Fibroblast of the aortic adventitia (primary cell): Measurements from ENCODE around the gene PRSS3. TPM values are rescaled to one million over a fixed set of nuclear protein-coding genes. Genes with fewer than 3 reads are reported as not detected.
A peak's percentile ranks its signal among the peaks of the same experiment; 100 is the strongest.
"Not testable (repeated sequence)": the region's sequence is repeated elsewhere in the genome, so short reads cannot be mapped to it uniquely, and the experiment has no call there.

Source experiments
- DNase-seq: peaks from one replicate; pipeline ENCODE4 v3.0.0-alpha.2; 2010; ENCODE audit warnings: low read depth
- H3K4me3 ChIP-seq: 2 replicates; pipeline ENCODE4 v1.5.1; 2011; ENCODE audit warnings: low read depth, mild to moderate bottlenecking, control low read depth, low read length, moderate library complexity
- total RNA-seq: library from RNA; depleted of rRNA; stranded (reverse); fragments of >200 nt; gene quantifications from 2 replicates; pipeline ENCODE4 v1.2.3, GENCODE V29; 2012; ENCODE audit warnings: low replicate concordance
- TF ChIP-seq, protein P1 (sequence below): IDR thresholded peaks from 2 replicates; pipeline ENCODE4 v1.5.1; 2011; ENCODE audit warnings: mild to moderate bottlenecking, low read length, control low read depth, inconsistent platforms; ENCODE audit not compliant: insufficient read depth

PRSS3 gene
- 5.7 and 145 TPM in 2 replicates for total RNA-seq

- TF ChIP-seq, protein P1, sequence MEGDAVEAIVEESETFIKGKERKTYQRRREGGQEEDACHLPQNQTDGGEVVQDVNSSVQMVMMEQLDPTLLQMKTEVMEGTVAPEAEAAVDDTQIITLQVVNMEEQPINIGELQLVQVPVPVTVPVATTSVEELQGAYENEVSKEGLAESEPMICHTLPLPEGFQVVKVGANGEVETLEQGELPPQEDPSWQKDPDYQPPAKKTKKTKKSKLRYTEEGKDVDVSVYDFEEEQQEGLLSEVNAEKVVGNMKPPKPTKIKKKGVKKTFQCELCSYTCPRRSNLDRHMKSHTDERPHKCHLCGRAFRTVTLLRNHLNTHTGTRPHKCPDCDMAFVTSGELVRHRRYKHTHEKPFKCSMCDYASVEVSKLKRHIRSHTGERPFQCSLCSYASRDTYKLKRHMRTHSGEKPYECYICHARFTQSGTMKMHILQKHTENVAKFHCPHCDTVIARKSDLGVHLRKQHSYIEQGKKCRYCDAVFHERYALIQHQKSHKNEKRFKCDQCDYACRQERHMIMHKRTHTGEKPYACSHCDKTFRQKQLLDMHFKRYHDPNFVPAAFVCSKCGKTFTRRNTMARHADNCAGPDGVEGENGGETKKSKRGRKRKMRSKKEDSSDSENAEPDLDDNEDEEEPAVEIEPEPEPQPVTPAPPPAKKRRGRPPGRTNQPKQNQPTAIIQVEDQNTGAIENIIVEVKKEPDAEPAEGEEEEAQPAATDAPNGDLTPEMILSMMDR, result no peak
- DNase-seq, result no peak
- no peak within 1 kb of the TSS for H3K4me3 ChIP-seq
Measured at GRCh38 chr9:33795281-33795680, at the start of gene PRSS3. PRSS3 (plus strand) TSS chr9:33795561; CDS start chr9:33795574, 13 bp downstream.

- TF ChIP-seq, protein P1, result no peak
- no peak overlapping the region for H3K4me3 ChIP-seq
- DNase-seq, result no peak
Measured at GRCh38 chr9:33748633-33749304, 46.6 kb upstream of the PRSS3 start.

GRCh38 chr9:33749305-33749654 lies 46.1 kb upstream of the PRSS3 start:
- not testable (repeated sequence) for DNase-seq, H3K4me3 ChIP-seq

DNA sequence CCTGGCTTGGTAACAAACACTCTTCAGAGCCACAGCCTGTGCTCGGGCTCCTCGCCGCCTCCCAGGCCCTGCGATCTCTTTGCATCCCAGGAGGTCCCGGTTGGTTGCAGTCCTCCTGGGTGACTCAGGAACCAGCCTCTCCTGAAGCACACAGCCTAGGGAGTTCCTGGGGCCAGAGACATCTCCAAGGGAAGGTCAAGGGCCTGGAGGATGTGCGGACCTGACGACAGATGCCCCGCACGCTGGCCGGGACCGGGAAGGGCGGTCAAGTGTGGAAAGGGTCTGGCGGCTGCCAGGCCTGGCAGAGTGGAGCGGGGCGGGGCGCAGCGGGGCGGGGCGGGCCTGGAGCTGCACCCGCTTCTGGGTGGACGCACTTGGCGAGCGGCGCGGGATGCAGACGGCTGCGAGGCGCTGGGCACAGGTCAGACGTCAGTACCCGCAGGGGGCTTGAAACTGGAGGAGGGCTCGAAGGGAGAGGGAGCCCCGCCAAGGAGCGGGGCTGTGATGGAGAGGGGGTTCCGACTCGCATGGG lies 45.0 kb upstream of the PRSS3 start:
- H3K4me3 ChIP-seq, result peak overlapping the region; percentile 85
- peak; percentile 33 for DNase-seq
- TF ChIP-seq, protein P1, result no peak

DNA sequence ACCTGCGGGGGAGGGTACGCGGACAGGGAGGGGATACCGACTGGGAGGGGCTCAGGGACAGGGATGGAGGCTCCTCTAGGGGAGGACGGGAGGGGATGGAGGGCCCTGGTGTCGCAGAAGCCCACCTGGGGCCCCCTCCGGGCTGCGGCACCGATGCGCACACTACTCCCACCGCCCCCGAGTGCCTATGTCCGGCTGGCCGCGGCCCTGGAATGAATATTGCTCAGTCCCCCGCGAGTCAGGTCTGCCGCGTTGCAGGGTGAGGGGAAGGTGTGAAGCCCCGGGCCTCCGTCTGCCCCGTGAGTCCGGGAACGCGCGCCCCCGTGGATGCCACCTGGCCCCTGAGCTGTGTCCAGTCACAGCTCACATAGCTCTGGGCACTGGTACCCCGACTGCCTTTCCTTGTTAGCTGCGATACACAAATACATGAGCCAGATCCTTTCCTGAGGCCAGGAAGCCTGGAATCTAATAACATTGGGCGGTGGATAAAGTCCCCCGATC lies 44.5 kb upstream of the PRSS3 start:
- H3K4me3 ChIP-seq, result peak overlapping the region; percentile 85
- DNase-seq, result no peak
- TF ChIP-seq, protein P1, result no peak

DNA sequence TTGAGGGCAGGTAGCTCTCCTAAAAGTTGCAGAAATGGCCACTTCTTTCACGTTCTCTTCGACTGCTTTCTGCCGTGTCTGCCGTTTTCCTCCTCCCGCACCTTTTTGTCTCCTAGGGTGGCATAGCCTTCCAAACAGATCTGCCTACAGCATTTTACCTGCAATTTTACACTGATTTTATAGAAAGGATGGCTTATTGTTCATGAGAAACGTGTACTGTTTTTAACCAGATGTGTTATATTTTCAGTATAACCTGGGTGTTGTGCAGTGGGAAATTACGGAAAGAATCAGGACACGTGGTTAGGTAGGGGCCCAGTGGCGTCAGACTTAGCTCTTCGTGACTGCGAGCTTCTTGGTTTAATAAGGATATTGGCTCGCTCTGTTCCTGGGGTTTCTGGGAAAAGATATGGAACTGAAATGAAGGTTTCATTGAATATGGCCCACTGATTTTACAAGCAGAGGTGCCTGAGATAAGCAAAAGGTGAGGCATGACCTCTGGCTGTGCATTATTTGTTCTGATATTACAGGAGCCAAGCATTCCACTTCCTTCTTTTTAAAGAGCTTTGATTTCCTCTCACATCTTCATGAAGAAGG lies 43.7 kb upstream of the PRSS3 start:
- TF ChIP-seq, protein P1, result no peak
- H3K4me3 ChIP-seq, result peak overlapping the region; percentile 85
- no peak for DNase-seq

- TF ChIP-seq, protein P1, result no peak
- H3K4me3 ChIP-seq, result peak overlapping the region; percentile 15
- DNase-seq, result no peak
Measured at GRCh38 chr9:33752130-33752637, 43.2 kb upstream of the PRSS3 start.

- not testable (repeated sequence) for H3K4me3 ChIP-seq, DNase-seq
Measured at GRCh38 chr9:33752789-33753188, 42.6 kb upstream of the PRSS3 start.

GRCh38 chr9:33759648-33760047 lies 35.7 kb upstream of the PRSS3 start:
- peak; percentile 67 for DNase-seq

More at GRCh38 chr9:33759648-33760047, 35.7 kb upstream of the PRSS3 start:
- H3K4me3 ChIP-seq, result not testable (repeated sequence)
